ENCODE data around the gene TCF4. TPM values are rescaled to one million over a fixed set of nuclear protein-coding genes. Genes with fewer than 3 reads are reported as not detected.
A peak's percentile ranks its signal among the peaks of the same experiment; 100 is the strongest.

TCF4 gene
- polyA plus RNA-seq, 1 of the 3 experiments (the other 2 are of a cell fraction), result 39.1 TPM

- 58% methylated on average over 6 of the region's 6 CpGs for WGBS (ENCODE audit: low lambda C conversion rate)
- ChIA-PET POLR2A (no interaction called here), CTCF (interaction anchor here (0.7 to 1.6 kb wide), 8 partner anchors 22 to 287 kb away, joined by 3 to 5 read pairs (median 4); no protein-coding TSS in a partner anchor)
- H3K4me2 ChIP-seq, result no peak overlapping the region
- TF ChIP-seq MXI1 (IDR thresholded peaks at IDR 0.05; ENCODE audit: low read depth, low read length) (0 out of 2 replicates have a peak, but pooled peaks have one; percentile 46), TCF12 (IDR thresholded peaks at IDR 0.05) (peak; percentile 25; the same call in 1 of the 2 replicates), RXRA (IDR thresholded peaks at IDR 0.05; ENCODE audit: borderline replicate concordance, low read depth) (no peak), EP300 (IDR thresholded peaks at IDR 0.05; ENCODE audit: borderline replicate concordance in 1 of 2, low read depth in 1 of 2, low read length in 1 of 2) (peak in 1 of 2 experiments; percentile 93; a peak in 2 of 4 replicates), CTCF (IDR thresholded peaks at IDR 0.05) (peak; percentile 34; the same call in 1 of the 2 replicates), CHD2 (IDR thresholded peaks at IDR 0.05; ENCODE audit: low read length, partially characterized antibody) (peak; percentile 46), FOXJ3 (CRISPR knock-in tag; IDR thresholded peaks at IDR 0.05) (peak; percentile 79), USF1 (IDR thresholded peaks at IDR 0.05; ENCODE audit: borderline replicate concordance, low read depth) (no peak), POLR2AphosphoS5 (IDR thresholded peaks at IDR 0.05; ENCODE audit: low read depth, low read length) (peak; percentile 15; the same call in 1 of the 2 replicates), SMC3 (IDR thresholded peaks at IDR 0.05; ENCODE audit: low read depth, low read length) (peak; percentile 26; the same call in 1 of the 2 replicates), RAD21 (IDR thresholded peaks at IDR 0.05; ENCODE audit: low read length) (peak; percentile 59), RCOR1 (IDR thresholded peaks at IDR 0.05; ENCODE audit: low read length) (peak; percentile 89), GABPA (IDR thresholded peaks at IDR 0.05; ENCODE audit: low read depth) (no peak)
- peak; percentile 61 for DNase-seq
- H2AFZ ChIP-seq (ENCODE audit: low read depth), result no peak overlapping the region
- no peaks in the 10 kb centered on the region for H3K9me3 ChIP-seq
- H4K20me1 ChIP-seq (ENCODE audit: insufficient read depth), result no peaks in the 10 kb centered on the region
- no peaks in the 10 kb centered on the region for H3F3A ChIP-seq (replicated peaks; ENCODE audit: insufficient read depth)
- peak overlapping the region in 1 of 2 experiments; percentile 89; a peak in 2 of 4 replicates for H3K27ac ChIP-seq (ENCODE audit: low read depth in 2 of 2, low read length in 1 of 2)
- no peak overlapping the region for H3K4me3 ChIP-seq (ENCODE audit: low read depth in 2 of 2, low read length in 1 of 2)
- peaks cover 88% of the 10 kb centered on the region for H3K79me2 ChIP-seq (ENCODE audit: insufficient read depth)
- H3K9ac ChIP-seq, result no peak overlapping the region
- peaks cover 25 to 46% of the 10 kb centered on the region in 2 experiments for H3K36me3 ChIP-seq (replicated peaks in 1 of 2; ENCODE audit: control insufficient read depth in 1 of 2, insufficient read depth in 2 of 2, low read length in 1 of 2)
- no peaks in the 10 kb centered on the region for H3K27me3 ChIP-seq (ENCODE audit: insufficient read depth)
- H3K4me1 ChIP-seq (ENCODE audit: control insufficient read depth in 1 of 2, insufficient read depth in 2 of 2, low read depth in 1 of 2, low read length in 1 of 2), result peaks cover 0 to 28% of the 10 kb centered on the region in 2 experiments; a peak in 3 of 4 replicates
- no peaks in the 10 kb centered on the region for H3K9me2 ChIP-seq
Observed at GRCh38 chr18:55577812-55578539, 10.0 kb downstream of the TCF4 start.

DNA sequence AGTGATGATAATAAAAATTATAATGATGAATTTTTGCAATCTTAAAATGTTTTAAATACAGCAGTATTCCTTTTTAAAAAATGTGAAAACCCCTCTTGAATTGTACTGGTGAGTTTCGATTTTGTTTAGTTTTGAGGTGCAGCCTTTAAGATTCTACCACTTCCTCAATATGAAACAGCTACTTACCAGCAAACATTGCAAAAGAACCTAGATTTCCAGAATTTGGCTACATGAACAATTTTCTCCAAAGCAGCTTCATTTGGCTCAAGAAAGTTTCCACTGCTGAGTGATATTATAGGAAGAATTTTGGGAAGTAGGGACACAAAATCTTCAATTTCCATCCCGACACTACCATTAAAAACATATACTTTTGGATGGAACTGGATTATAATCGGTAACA lies 12.0 kb downstream of the TCF4 start:
- DNase-seq, result no peak
- ChIA-PET CTCF (interaction anchor here (1.1 to 1.9 kb wide), 5 partner anchors 12 to 228 kb away, joined by 3 to 6 read pairs (median 3); no protein-coding TSS in a partner anchor), POLR2A (no interaction called here)
- Histone ChIP-seq H3K4me1 (ENCODE audit: control insufficient read depth in 1 of 2, insufficient read depth in 2 of 2, low read depth in 1 of 2, low read length in 1 of 2) (peaks cover 0 to 14% of the 10 kb centered on the region in 2 experiments; a peak in 3 of 4 replicates), H3K9me3 (no peaks in the 10 kb centered on the region), H4K20me1 (ENCODE audit: insufficient read depth) (no peaks in the 10 kb centered on the region), H3K79me2 (ENCODE audit: insufficient read depth) (peaks cover 86% of the 10 kb centered on the region), H2AFZ (ENCODE audit: low read depth) (no peak overlapping the region), H3F3A (replicated peaks; ENCODE audit: insufficient read depth) (no peaks in the 10 kb centered on the region), H3K4me3 (ENCODE audit: low read depth in 2 of 2, low read length in 1 of 2) (no peak overlapping the region), H3K27me3 (ENCODE audit: insufficient read depth) (no peaks in the 10 kb centered on the region), H3K36me3 (replicated peaks in 1 of 2; ENCODE audit: control insufficient read depth in 1 of 2, insufficient read depth in 2 of 2, low read length in 1 of 2) (peaks cover 19 to 36% of the 10 kb centered on the region in 2 experiments), H3K4me2 (no peak overlapping the region), H3K9me2 (no peaks in the 10 kb centered on the region), H3K9ac (no peak overlapping the region), H3K27ac (ENCODE audit: low read depth in 2 of 2, low read length in 1 of 2) (no peak overlapping the region)
- WGBS (ENCODE audit: low lambda C conversion rate), result 91% methylated on average over 3 of the region's 3 CpGs
- TF ChIP-seq RCOR1 (IDR thresholded peaks at IDR 0.05; ENCODE audit: low read length) (no peak), TEAD4 (IDR thresholded peaks at IDR 0.05; ENCODE audit: borderline replicate concordance, insufficient read depth) (no peak), FOXJ3 (CRISPR knock-in tag; IDR thresholded peaks at IDR 0.05) (no peak), POLR2AphosphoS5 (IDR thresholded peaks at IDR 0.05; ENCODE audit: low read depth, low read length) (no peak), MXI1 (IDR thresholded peaks at IDR 0.05; ENCODE audit: low read depth, low read length) (no peak), EZH2phosphoT487 (IDR thresholded peaks at IDR 0.05; ENCODE audit: borderline replicate concordance, low read depth) (no peak)
- TF ChIP-seq, protein P1, sequence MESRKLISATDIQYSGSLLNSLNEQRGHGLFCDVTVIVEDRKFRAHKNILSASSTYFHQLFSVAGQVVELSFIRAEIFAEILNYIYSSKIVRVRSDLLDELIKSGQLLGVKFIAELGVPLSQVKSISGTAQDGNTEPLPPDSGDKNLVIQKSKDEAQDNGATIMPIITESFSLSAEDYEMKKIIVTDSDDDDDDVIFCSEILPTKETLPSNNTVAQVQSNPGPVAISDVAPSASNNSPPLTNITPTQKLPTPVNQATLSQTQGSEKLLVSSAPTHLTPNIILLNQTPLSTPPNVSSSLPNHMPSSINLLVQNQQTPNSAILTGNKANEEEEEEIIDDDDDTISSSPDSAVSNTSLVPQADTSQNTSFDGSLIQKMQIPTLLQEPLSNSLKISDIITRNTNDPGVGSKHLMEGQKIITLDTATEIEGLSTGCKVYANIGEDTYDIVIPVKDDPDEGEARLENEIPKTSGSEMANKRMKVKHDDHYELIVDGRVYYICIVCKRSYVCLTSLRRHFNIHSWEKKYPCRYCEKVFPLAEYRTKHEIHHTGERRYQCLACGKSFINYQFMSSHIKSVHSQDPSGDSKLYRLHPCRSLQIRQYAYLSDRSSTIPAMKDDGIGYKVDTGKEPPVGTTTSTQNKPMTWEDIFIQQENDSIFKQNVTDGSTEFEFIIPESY (IDR thresholded peaks at IDR 0.05; ENCODE audit: borderline replicate concordance, low read depth), result no peak
- TF ChIP-seq, protein P2, sequence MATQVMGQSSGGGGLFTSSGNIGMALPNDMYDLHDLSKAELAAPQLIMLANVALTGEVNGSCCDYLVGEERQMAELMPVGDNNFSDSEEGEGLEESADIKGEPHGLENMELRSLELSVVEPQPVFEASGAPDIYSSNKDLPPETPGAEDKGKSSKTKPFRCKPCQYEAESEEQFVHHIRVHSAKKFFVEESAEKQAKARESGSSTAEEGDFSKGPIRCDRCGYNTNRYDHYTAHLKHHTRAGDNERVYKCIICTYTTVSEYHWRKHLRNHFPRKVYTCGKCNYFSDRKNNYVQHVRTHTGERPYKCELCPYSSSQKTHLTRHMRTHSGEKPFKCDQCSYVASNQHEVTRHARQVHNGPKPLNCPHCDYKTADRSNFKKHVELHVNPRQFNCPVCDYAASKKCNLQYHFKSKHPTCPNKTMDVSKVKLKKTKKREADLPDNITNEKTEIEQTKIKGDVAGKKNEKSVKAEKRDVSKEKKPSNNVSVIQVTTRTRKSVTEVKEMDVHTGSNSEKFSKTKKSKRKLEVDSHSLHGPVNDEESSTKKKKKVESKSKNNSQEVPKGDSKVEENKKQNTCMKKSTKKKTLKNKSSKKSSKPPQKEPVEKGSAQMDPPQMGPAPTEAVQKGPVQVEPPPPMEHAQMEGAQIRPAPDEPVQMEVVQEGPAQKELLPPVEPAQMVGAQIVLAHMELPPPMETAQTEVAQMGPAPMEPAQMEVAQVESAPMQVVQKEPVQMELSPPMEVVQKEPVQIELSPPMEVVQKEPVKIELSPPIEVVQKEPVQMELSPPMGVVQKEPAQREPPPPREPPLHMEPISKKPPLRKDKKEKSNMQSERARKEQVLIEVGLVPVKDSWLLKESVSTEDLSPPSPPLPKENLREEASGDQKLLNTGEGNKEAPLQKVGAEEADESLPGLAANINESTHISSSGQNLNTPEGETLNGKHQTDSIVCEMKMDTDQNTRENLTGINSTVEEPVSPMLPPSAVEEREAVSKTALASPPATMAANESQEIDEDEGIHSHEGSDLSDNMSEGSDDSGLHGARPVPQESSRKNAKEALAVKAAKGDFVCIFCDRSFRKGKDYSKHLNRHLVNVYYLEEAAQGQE (IDR thresholded peaks at IDR 0.05; ENCODE audit: low read depth, low read length), result no peak
